Osteoblast (primary cell): ENCODE measurements around the gene DCUN1D3. TPM values are rescaled to one million over a fixed set of nuclear protein-coding genes. Genes with fewer than 3 reads are reported as not detected.

Source experiments
- DNase-seq: peaks from one replicate; pipeline ENCODE4 v3.0.0; 2011; ENCODE audit warnings: low spot score, mixed read lengths; ENCODE audit not compliant: insufficient read length; ENCODE audit errors: missing footprints
- H2AFZ ChIP-seq: 2 replicates; pipeline ENCODE4 v1.6.0; 2011; ENCODE audit warnings: mild to moderate bottlenecking, low read length
- H3K27ac ChIP-seq: 2 replicates; pipeline ENCODE4 v1.5.1; 2011; ENCODE audit warnings: mild to moderate bottlenecking, low read depth, low read length, moderate library complexity
- H3K27me3 ChIP-seq: 2 replicates; pipeline ENCODE4 v1.6.0; 2012; ENCODE audit warnings: mild to moderate bottlenecking, control low read depth, inconsistent platforms, low read length, moderate library complexity; ENCODE audit not compliant: insufficient read depth
- H3K36me3 ChIP-seq: 2 replicates; pipeline ENCODE4 v1.5.1; 2011; ENCODE audit warnings: mild to moderate bottlenecking, low read length, control low read depth, moderate library complexity; ENCODE audit not compliant: insufficient read depth
- H3K4me1 ChIP-seq: 2 replicates; pipeline ENCODE4 v1.5.1; 2011; ENCODE audit warnings: mild to moderate bottlenecking, low read length, control low read depth, moderate library complexity; ENCODE audit not compliant: insufficient read depth
- H3K4me2 ChIP-seq: 2 replicates; pipeline ENCODE4 v1.6.0; 2011; ENCODE audit warnings: mild to moderate bottlenecking, low read length; ENCODE audit not compliant: insufficient read depth
- H3K4me3 ChIP-seq: fragments of 200-600 bp; sonication (generic); 3 replicates; pipeline ENCODE4 v1.5.1; 2012; ENCODE audit warnings: mild to moderate bottlenecking, low read length, inconsistent platforms; ENCODE audit not compliant: insufficient read depth
- H3K79me2 ChIP-seq: 2 replicates; pipeline ENCODE4 v1.6.0; 2012; ENCODE audit warnings: mild to moderate bottlenecking, low read length, control low read depth, inconsistent platforms; ENCODE audit not compliant: insufficient read depth
- H3K9me3 ChIP-seq: 2 replicates; pipeline ENCODE4 v1.5.1; 2011; ENCODE audit warnings: low read depth, low read length, control low read depth
- H4K20me1 ChIP-seq: 2 replicates; pipeline ENCODE4 v1.6.0; 2012; ENCODE audit warnings: mild to moderate bottlenecking, low read length, control low read depth; ENCODE audit not compliant: insufficient read depth
- CTCF ChIP-seq: IDR thresholded peaks from 2 replicates; pipeline ENCODE4 v1.5.1; 2011; ENCODE audit warnings: mild to moderate bottlenecking, low read depth, low read length, moderate library complexity; ENCODE audit errors: extremely low read depth
- total RNA-seq: library from RNA; depleted of rRNA; stranded (reverse); fragments of >200 nt; gene quantifications from 2 replicates; pipeline ENCODE4 v1.2.3, GENCODE V29; 2012

DCUN1D3 gene
- total RNA-seq, 1 donor, result 33.7 TPM

GRCh38 chr16:20897922-20898321 lies 2.2 kb downstream of the DCUN1D3 start:
- Histone ChIP-seq H3K36me3 (peaks cover 41% of the 10 kb centered on the region), H3K27me3 (no peaks in the 10 kb centered on the region), H4K20me1 (peaks cover 51% of the 10 kb centered on the region), H3K9me3 (no peaks in the 10 kb centered on the region), H3K79me2 (peaks cover 91% of the 10 kb centered on the region), H3K27ac (peak overlapping the region; percentile 93), H3K4me3 (peak overlapping the region; percentile 90), H2AFZ (no peak overlapping the region), H3K4me2 (peak overlapping the region; percentile 89), H3K4me1 (peaks cover 33% of the 10 kb centered on the region)
- peak; percentile 34 for DNase-seq
- no peak for TF ChIP-seq CTCF

DNA sequence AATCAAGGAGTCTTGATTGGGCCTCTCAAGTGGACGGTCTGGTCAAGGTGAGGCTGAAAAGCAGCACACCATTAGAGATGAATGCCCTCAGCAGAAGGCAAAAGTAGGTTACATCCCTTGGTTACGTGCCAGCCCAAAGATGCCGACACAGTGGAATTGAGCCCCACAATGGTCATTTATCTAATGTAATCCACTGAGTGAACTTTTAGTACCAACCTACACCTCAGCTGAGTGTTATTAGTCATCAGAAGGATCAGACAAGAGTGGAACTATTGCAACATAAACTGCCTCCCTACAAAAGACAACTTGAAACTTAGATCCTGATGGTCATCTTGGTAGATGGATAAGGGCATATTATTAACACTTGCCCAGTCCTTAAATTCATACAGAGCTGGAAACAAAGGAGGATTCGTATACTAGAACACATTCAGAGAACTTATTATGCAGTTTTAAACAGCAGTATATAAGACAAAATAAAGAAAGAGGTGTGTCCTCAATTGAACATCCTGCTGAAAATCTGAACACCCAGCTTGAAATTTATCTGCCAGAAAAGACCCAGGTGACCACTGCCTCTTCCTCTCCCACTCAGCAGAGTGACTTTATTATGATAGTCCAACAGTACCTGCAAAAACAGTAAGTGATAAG lies 2.8 kb downstream of the DCUN1D3 start:
- peaks cover 92% of the 10 kb centered on the region for H3K79me2 ChIP-seq
- no peak overlapping the region for H2AFZ ChIP-seq
- peak overlapping the region; percentile 93 for H3K27ac ChIP-seq
- DNase-seq, result peak; percentile 35
- peak overlapping the region; percentile 89 for H3K4me2 ChIP-seq
- no peaks in the 10 kb centered on the region for H3K9me3 ChIP-seq
- TF ChIP-seq CTCF, result no peak
- peak overlapping the region; percentile 90 for H3K4me3 ChIP-seq
- H3K36me3 ChIP-seq, result peaks cover 44% of the 10 kb centered on the region
- H3K4me1 ChIP-seq, result peaks cover 33% of the 10 kb centered on the region
- H3K27me3 ChIP-seq, result no peaks in the 10 kb centered on the region
- H4K20me1 ChIP-seq, result peaks cover 56% of the 10 kb centered on the region

- Histone ChIP-seq H3K27ac (no peak overlapping the region), H3K4me3 (no peak overlapping the region), H3K4me2 (no peak overlapping the region), H4K20me1 (peaks cover 85% of the 10 kb centered on the region), H3K9me3 (no peaks in the 10 kb centered on the region), H3K36me3 (peaks cover 70% of the 10 kb centered on the region), H3K27me3 (no peaks in the 10 kb centered on the region), H2AFZ (no peak overlapping the region), H3K79me2 (peaks cover 100% of the 10 kb centered on the region), H3K4me1 (peaks cover 23% of the 10 kb centered on the region)
- no peak for DNase-seq
- no peak for TF ChIP-seq CTCF
Measured at GRCh38 chr16:20894388-20894787, 5.8 kb downstream of the DCUN1D3 start.

DNA sequence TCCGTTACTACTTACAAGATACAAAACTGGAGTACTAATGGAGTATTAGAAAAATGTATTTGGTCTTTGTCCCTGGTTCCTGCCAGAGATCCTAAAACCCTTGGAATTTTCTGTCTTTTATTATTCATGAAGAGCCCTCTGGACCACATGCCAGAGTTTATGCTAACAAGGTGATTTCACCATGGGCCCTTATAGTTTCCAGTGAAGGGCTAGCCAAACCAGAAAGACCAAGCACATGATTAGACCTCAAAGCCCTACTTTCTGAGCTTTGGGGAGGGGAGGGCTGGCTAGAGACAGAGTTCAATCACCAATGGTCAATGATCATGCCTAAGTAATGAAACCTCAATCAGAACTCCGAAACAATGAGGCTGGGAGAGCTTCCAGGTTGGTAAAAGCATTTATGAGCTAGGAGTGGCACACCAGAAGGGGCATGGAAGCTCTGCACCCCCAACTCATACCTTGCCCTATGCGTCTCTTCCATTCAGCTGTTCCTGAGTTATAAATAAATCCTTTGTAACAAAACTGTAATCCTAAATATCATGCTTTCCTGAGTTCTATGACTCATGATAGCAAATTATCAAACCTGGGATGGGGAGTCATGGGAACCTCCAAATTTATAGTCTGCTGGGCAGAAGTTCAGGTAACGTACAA lies 10.4 kb downstream of the DCUN1D3 start:
- H3K27me3 ChIP-seq, result no peaks in the 10 kb centered on the region
- no peaks in the 10 kb centered on the region for H3K9me3 ChIP-seq
- peaks cover 98% of the 10 kb centered on the region for H3K79me2 ChIP-seq
- H3K27ac ChIP-seq, result no peak overlapping the region
- no peak for TF ChIP-seq CTCF
- H3K4me1 ChIP-seq, result peaks cover 5% of the 10 kb centered on the region
- H3K4me3 ChIP-seq, result no peak overlapping the region
- DNase-seq, result no peak
- H3K36me3 ChIP-seq, result peaks cover 66% of the 10 kb centered on the region
- H2AFZ ChIP-seq, result no peak overlapping the region
- H3K4me2 ChIP-seq, result no peak overlapping the region
- peaks cover 88% of the 10 kb centered on the region for H4K20me1 ChIP-seq
